Mucosa of descending colon (tissue), 3 donors: ENCODE measurements around the gene C19orf81. TPM values are rescaled to one million over a fixed set of nuclear protein-coding genes. Genes with fewer than 3 reads are reported as not detected.

ENCODE experiments used
- ATAC-seq: fragments of 200-7000 bp; cut with Tn5 transposase; one replicate; pipeline ENCODE4 v1.9.1; 2020; ENCODE audit warnings: mild to moderate bottlenecking, moderate library complexity
- DNase-seq, 3 donors: peaks; one replicate each; pipeline ENCODE4 v3.0.0-alpha.2; 2020
- H3K36me3 ChIP-seq: fragments of 200-600 bp; one replicate; pipeline ENCODE4 v1.8.0; 2021; ENCODE audit warnings: low read depth, mild to moderate bottlenecking
- H3K4me1 ChIP-seq: fragments of 200-600 bp; one replicate; pipeline ENCODE4 v1.8.0; 2021; ENCODE audit warnings: low read depth, mild to moderate bottlenecking
- H3K4me3 ChIP-seq: fragments of 200-600 bp; one replicate; pipeline ENCODE4 v1.8.0; 2021; ENCODE audit warnings: mild to moderate bottlenecking
- H3K9me3 ChIP-seq: fragments of 200-600 bp; one replicate; pipeline ENCODE4 v1.8.0; 2021; ENCODE audit warnings: mild to moderate bottlenecking
- intact Hi-C, 2 donors: fragments of 100-400 bp; cut with DNase I in 1 of 2; cut with micrococcal nuclease in 1 of 2; formaldehyde crosslinking; loops; one replicate each; pipeline versions ENCODE4 v1.11.0 to v1.11.1; 2022; cut with DNase I, micrococcal nuclease
- total RNA-seq, 3 donors: library from RNA; stranded (reverse); fragmentation: NEBNext Ultra II Directional in 2 of 3; extraction: Animal tissue kit (Norgen Biotek cat#: 25700) in 2 of 3; gene quantifications; one replicate each; pipeline versions ENCODE4 v1.2.1 to v1.2.4, GENCODE V29; 2021 to 2023
- TF ChIP-seq, protein P1 (sequence below): fragments of 200-600 bp; IDR thresholded peaks from one replicate; pipeline ENCODE4 v1.8.0; 2022; ENCODE audit warnings: antibody characterized with exemption, mild to moderate bottlenecking
- donor health status: DM: no; HTN: no; CAD: no; lungs with moderate emphysema.
- donor health status: DM: no; HTN: no; CAD: no.
- donor health status: DM: no; HTN: yes; CAD: no.

C19orf81 gene
- total RNA-seq, 3 donors from 2014 or later = 0.41 TPM; not detected in 2

DNA sequence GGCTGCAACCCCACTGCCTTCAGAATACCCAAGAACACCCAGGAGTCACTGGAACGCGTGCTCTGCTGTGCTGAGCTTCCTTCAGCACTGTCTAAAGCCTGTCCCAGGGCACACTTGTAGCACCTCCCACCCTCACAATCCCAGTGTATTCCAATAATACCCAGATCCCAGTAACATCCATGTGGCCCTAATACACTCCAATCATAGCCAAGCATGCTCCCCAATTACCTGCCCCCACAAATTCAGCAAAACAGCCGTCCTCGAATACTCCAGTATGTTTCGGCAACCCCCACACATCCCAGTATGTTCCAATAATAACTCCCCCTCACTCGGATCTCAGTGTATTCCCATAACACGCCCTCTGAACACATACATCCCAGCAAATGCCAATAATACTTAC is 41.2 kb downstream of the C19orf81 start:
- no peak for ATAC-seq

GRCh38 chr19:50693064-50693975 is 44.1 kb downstream of the C19orf81 start:
- no peaks in the 10 kb centered on the region for H3K4me1 ChIP-seq
- ATAC-seq (no peak), DNase-seq (no peak)
- no peaks in the 10 kb centered on the region for H3K36me3 ChIP-seq
- no peak overlapping the region for H3K4me3 ChIP-seq
- TF ChIP-seq, protein P1, sequence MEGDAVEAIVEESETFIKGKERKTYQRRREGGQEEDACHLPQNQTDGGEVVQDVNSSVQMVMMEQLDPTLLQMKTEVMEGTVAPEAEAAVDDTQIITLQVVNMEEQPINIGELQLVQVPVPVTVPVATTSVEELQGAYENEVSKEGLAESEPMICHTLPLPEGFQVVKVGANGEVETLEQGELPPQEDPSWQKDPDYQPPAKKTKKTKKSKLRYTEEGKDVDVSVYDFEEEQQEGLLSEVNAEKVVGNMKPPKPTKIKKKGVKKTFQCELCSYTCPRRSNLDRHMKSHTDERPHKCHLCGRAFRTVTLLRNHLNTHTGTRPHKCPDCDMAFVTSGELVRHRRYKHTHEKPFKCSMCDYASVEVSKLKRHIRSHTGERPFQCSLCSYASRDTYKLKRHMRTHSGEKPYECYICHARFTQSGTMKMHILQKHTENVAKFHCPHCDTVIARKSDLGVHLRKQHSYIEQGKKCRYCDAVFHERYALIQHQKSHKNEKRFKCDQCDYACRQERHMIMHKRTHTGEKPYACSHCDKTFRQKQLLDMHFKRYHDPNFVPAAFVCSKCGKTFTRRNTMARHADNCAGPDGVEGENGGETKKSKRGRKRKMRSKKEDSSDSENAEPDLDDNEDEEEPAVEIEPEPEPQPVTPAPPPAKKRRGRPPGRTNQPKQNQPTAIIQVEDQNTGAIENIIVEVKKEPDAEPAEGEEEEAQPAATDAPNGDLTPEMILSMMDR = no peak
- intact Hi-C loops = no loop called here
- no peaks in the 10 kb centered on the region for H3K9me3 ChIP-seq

More for the DNA sequence above, 41.2 kb downstream of the C19orf81 start:
- intact Hi-C loops = no loop called here
- Histone ChIP-seq H3K4me3 (no peak overlapping the region), H3K36me3 (no peaks in the 10 kb centered on the region), H3K9me3 (no peaks in the 10 kb centered on the region), H3K4me1 (no peaks in the 10 kb centered on the region)
- no peak for DNase-seq
- TF ChIP-seq, protein P1 = no peak

DNA sequence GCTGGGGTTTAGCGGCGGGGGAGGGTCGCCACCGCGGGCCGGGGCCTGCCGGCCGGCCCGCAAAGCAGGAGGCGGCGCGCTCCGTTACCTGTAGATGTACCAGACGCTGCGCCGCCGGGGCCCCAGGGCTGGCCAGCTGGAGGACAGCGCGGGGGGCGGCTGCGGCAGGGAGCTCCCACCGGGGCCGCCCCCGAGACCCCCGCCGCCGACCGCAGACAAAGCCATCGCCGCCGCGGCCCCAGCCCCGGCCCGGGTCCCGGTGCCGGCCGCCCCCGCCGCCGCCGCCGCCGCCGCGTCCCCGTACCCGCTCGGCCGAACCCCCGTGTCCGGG is 45.5 kb downstream of the C19orf81 start:
- no peak for DNase-seq
- TF ChIP-seq, protein P1 = no peak
- Histone ChIP-seq H3K4me1 (no peaks in the 10 kb centered on the region), H3K4me3 (no peak overlapping the region), H3K36me3 (no peaks in the 10 kb centered on the region), H3K9me3 (no peaks in the 10 kb centered on the region)
- ATAC-seq = no peak
- intact Hi-C loops = no loop called here

- intact Hi-C loops = no loop called here
- Histone ChIP-seq H3K4me3 (no peak overlapping the region), H3K9me3 (no peaks in the 10 kb centered on the region), H3K4me1 (no peaks in the 10 kb centered on the region), H3K36me3 (no peaks in the 10 kb centered on the region)
- no peak for DNase-seq
- peak; percentile 55 for ATAC-seq
- TF ChIP-seq, protein P1 = no peak
Measured at GRCh38 chr19:50695251-50696093, 46.2 kb downstream of the C19orf81 start.

DNA sequence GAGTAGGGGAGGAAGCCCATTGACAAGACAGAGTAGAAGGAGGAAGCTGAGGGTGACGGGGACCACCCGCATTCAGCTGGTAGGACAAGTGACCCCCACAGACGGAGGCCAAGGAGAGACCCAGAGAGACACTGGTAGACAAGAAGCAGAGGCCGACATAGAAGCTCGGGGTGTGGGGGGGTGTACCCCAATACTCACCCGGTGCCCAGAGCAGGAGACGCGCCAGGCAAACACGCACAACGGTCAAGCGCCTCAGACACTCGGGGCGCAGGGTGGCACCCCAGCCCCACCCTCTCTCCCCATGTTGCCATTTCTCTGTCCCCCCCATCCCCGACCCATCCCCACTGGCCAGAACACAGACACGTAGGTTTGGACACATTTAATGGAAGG is 46.8 kb downstream of the C19orf81 start:
- Histone ChIP-seq H3K9me3 (no peaks in the 10 kb centered on the region), H3K4me3 (no peak overlapping the region), H3K4me1 (no peaks in the 10 kb centered on the region), H3K36me3 (no peaks in the 10 kb centered on the region)
- intact Hi-C loops = no loop called here
- no peak for ATAC-seq
- no peak for DNase-seq
- TF ChIP-seq, protein P1 = no peak
